ENCODE measurements around the gene LONP2. TPM values are rescaled to one million over a fixed set of nuclear protein-coding genes. Genes with fewer than 3 reads are reported as not detected.

The LONP2 gene
- polyA plus RNA-seq, 2 of the 4 experiments (the other 2 are of a cell fraction): 27.8 to 51.3 TPM

DNA sequence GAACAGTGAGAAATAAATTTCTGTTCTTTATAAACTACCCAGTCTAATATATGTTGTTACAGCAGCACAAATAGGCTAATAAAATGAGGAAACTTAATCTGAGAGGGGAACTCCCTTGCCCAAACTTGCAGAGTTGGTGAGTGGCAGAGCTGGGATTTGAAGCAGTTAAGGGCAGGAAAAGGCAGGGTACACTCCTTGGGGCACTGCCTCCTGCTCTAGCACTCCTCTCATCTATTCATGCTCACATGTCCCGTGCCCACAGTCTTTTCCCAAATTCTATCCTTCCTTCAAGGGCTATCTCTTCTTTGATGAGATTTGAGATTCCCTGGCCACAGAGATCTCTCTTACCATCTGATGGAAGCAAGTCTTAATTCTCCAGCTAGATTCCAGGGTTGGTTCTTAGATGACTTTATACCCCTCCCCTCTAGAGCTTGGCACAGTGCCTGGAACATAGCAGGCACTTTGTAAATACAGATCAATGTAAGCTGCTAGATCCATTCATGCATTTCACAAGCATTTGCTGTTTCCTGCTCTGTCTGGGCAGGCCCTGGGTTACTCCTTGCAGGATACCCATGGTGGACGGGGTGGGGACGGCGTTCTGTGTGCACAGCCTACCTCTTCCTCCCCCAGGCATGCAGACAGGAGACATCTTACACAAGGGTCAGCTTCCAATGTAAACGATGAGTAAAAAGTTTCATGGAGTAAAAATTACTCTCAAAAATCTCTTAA is 49.1 kb upstream of the LONP2 start:
- DNase-seq (ENCODE audit: low read depth in 1 of 2, low spot score in 1 of 2) (peak in 1 of 2 experiments; percentile 54), FAIRE-seq (no peak), ATAC-seq (peak in 1 of 2 experiments; percentile 88; a peak in 3 of 6 replicates)
- Histone ChIP-seq H3K4me2 (peak overlapping the region; percentile 34; the same call in 2 of the 3 replicates), H3K9me3 (no peaks in the 10 kb centered on the region), H3K4me3 (no peak overlapping the region), H3K27ac (peak overlapping the region; percentile 47 to 58; a peak in 3 of 6 replicates), H3K4me1 (peaks cover 14% of the 10 kb centered on the region)
- CTCF ChIA-PET: interaction anchor here (1.2 kb wide), 1 partner anchor 20 kb away, joined by 3 read pairs; no protein-coding TSS in a partner anchor
- WGBS (ENCODE audit: missing lambda C conversion rate): 16% methylated on average over 5 of the region's 5 CpGs
- TF ChIP-seq JUN (IDR thresholded peaks at IDR 0.05) (no peak), KDM1A (IDR thresholded peaks at IDR 0.05; ENCODE audit: low read depth) (no peak), RAD21 (conservative IDR thresholded peaks at IDR 0.05 in 1 of 2, IDR thresholded peaks at IDR 0.05 in 1 of 2) (no peak), CHD2 (IDR thresholded peaks at IDR 0.05; ENCODE audit: low read length, partially characterized antibody) (no peak), CHD4 (IDR thresholded peaks at IDR 0.05; ENCODE audit: borderline replicate concordance) (no peak), CEBPB (IDR thresholded peaks at IDR 0.05) (no peak), RCOR1 (IDR thresholded peaks at IDR 0.05; ENCODE audit: low read depth, low read length) (no peak)
- POLR2A ChIA-PET: interaction anchor here (0.7 kb wide), 1 partner anchor 25 kb away, joined by 3 read pairs; no protein-coding TSS in a partner anchor

DNA sequence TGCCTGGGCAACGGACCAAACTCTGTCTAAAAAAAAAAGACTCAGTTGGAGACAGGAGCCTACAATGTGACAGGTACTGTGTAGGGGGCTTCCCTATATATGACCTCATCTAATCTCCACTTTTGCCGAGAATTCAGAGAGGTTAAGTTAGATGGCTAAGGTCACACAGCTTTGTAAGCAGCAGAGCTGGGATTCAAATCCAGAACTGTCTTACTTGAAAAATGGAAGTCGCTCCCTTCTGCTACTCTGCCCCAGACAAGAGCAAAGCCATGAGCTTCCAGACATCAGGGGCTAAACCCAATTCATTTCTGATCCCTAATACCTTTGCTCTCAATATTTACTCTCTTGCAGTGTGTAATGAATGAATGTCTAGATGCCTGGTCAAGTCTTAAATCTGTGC is 46.8 kb upstream of the LONP2 start:
- POLR2A ChIA-PET: no interaction called here
- ATAC-seq (no peak), FAIRE-seq (no peak), DNase-seq (ENCODE audit: low read depth in 1 of 2, low spot score in 1 of 2) (no peak)
- no peak overlapping the region for H3K4me3 ChIP-seq
- peaks cover 14% of the 10 kb centered on the region for H3K4me1 ChIP-seq
- 84% methylated on average over 3 of the region's 3 CpGs for WGBS (ENCODE audit: missing lambda C conversion rate)
- no peak for TF ChIP-seq RFX5 (IDR thresholded peaks at IDR 0.05)
- TF ChIP-seq HEYL (CRISPR knock-in tag; IDR thresholded peaks at IDR 0.05): no peak
- TF ChIP-seq, protein P1, sequence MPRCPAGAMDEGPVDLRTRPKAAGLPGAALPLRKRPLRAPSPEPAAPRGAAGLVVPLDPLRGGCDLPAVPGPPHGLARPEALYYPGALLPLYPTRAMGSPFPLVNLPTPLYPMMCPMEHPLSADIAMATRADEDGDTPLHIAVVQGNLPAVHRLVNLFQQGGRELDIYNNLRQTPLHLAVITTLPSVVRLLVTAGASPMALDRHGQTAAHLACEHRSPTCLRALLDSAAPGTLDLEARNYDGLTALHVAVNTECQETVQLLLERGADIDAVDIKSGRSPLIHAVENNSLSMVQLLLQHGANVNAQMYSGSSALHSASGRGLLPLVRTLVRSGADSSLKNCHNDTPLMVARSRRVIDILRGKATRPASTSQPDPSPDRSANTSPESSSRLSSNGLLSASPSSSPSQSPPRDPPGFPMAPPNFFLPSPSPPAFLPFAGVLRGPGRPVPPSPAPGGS (IDR thresholded peaks at IDR 0.05): no peak
- no peaks in the 10 kb centered on the region for H3K9me3 ChIP-seq
- H3K27ac ChIP-seq: no peak overlapping the region
- no peak overlapping the region for H3K4me2 ChIP-seq
- CTCF ChIA-PET: no interaction called here

DNA sequence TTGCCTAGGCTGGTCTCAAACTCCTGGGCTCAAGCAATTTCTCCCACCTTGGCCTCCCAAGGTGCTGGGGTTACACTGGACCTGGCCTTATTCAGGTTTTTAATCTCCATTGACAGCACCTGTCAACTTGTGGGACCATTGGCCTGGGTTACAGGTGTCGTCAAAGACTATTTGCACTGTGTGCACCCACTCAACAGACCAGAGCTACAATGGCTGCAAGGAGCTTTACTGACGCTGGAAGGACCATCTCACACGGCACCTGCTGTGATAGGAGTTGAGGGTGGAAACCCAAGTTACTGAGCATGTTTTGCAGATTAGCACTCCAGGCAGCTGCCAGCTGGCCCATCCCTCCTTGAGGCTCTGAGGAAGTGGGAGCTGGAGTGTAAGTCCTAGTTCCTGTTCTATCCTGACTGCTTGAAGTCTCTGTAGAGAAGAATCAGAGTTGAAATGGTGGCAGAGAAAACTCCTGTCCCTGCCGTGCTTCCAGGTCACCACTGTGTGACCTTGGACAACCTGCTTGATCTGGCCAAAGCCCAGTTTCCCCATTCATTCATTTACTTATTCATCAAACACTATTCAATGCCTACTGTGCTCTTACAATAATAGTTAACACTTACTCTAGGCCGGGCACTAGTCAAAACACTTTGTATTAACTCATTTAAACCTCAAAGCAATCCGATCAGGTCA is 42.4 kb upstream of the LONP2 start:
- DNase-seq (ENCODE audit: low read depth in 1 of 2, low spot score in 1 of 2) (no peak), ATAC-seq (no peak), FAIRE-seq (no peak)
- Histone ChIP-seq H3K27ac (no peak overlapping the region; a peak in 1 of 6 replicates), H3K4me3 (no peak overlapping the region), H3K4me1 (peaks cover 28% of the 10 kb centered on the region), H3K4me2 (no peak overlapping the region), H3K9me3 (no peaks in the 10 kb centered on the region)
- POLR2A ChIA-PET: no interaction called here
- WGBS (ENCODE audit: missing lambda C conversion rate): 82% methylated on average over 6 of the region's 6 CpGs
- CTCF ChIA-PET: interaction anchor here (0.7 to 0.9 kb wide), 2 partner anchors 17 to 1061 kb away, joined by 3 read pairs; no protein-coding TSS in a partner anchor
- no peak for TF ChIP-seq HOXB13 (CRISPR knock-in tag; IDR thresholded peaks at IDR 0.05; ENCODE audit: low read depth)
- TF ChIP-seq, protein P2, sequence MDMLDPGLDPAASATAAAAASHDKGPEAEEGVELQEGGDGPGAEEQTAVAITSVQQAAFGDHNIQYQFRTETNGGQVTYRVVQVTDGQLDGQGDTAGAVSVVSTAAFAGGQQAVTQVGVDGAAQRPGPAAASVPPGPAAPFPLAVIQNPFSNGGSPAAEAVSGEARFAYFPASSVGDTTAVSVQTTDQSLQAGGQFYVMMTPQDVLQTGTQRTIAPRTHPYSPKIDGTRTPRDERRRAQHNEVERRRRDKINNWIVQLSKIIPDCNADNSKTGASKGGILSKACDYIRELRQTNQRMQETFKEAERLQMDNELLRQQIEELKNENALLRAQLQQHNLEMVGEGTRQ (IDR thresholded peaks at IDR 0.05): no peak
- TF ChIP-seq HEYL (CRISPR knock-in tag; IDR thresholded peaks at IDR 0.05): no peak

DNA sequence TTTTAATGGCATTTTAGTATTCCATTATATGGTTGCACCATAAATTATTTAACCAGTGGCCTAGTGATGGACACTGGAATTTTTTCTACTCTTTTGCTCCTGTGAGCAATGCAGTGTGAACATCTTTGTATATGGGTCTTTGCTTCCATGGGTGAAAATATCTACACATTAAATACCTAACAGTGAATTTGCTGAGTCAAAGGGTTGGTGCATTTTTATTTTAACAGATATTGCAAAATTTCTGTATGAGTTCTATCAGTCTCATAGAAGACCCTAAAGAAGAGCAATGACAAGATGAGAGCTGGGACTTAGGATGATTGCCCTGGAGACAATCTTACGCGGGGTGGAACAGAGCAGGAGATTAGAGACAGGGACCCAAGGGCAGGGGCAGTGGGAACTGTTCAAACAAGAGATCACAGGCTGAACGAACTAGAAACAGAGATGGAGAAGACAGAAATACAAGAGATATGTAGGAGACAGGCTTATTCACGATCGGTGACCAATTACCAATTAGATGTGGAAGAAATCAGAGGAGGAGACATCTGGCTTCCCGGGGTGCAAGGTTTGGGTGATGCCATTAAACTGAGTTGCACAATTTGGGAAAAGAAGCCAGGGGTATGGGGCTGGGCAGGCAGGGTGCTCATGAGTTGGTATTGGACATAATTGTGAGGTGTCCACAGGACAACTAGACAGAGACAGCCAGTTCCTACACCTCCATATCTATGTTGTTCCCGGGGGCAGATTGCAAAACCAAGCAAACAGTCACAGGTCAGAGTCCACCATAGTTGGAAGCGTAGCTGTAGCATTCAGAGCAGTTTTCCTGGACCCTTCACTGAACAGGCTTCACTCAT is 39.9 kb upstream of the LONP2 start:
- Histone ChIP-seq H3K27ac (peak overlapping the region; percentile 64 to 65), H3K9me3 (no peaks in the 10 kb centered on the region), H3K4me1 (peaks cover 32% of the 10 kb centered on the region), H3K4me3 (no peak overlapping the region), H3K4me2 (peak overlapping the region; percentile 69)
- peak in 1 of 2 experiments; percentile 44 for DNase-seq (ENCODE audit: low read depth in 1 of 2, low spot score in 1 of 2)
- 0 out of 2 replicates have a peak, but pooled peaks have one; percentile 31 for TF ChIP-seq EHMT2 (IDR thresholded peaks at IDR 0.05; ENCODE audit: low read depth)
- no peak for TF ChIP-seq POLR2A (IDR thresholded peaks at IDR 0.05; ENCODE audit: low read length)
- peak; percentile 71 to 84; a peak in 3 of 4 replicates for TF ChIP-seq CEBPB (IDR thresholded peaks at IDR 0.05)
- TF ChIP-seq, protein P1 (IDR thresholded peaks at IDR 0.05): no peak
- TF ChIP-seq KDM5A (IDR thresholded peaks at IDR 0.05): no peak
- TF ChIP-seq, protein P3, sequence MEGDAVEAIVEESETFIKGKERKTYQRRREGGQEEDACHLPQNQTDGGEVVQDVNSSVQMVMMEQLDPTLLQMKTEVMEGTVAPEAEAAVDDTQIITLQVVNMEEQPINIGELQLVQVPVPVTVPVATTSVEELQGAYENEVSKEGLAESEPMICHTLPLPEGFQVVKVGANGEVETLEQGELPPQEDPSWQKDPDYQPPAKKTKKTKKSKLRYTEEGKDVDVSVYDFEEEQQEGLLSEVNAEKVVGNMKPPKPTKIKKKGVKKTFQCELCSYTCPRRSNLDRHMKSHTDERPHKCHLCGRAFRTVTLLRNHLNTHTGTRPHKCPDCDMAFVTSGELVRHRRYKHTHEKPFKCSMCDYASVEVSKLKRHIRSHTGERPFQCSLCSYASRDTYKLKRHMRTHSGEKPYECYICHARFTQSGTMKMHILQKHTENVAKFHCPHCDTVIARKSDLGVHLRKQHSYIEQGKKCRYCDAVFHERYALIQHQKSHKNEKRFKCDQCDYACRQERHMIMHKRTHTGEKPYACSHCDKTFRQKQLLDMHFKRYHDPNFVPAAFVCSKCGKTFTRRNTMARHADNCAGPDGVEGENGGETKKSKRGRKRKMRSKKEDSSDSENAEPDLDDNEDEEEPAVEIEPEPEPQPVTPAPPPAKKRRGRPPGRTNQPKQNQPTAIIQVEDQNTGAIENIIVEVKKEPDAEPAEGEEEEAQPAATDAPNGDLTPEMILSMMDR (IDR thresholded peaks at IDR 0.05): no peak
- TF ChIP-seq, protein P4, sequence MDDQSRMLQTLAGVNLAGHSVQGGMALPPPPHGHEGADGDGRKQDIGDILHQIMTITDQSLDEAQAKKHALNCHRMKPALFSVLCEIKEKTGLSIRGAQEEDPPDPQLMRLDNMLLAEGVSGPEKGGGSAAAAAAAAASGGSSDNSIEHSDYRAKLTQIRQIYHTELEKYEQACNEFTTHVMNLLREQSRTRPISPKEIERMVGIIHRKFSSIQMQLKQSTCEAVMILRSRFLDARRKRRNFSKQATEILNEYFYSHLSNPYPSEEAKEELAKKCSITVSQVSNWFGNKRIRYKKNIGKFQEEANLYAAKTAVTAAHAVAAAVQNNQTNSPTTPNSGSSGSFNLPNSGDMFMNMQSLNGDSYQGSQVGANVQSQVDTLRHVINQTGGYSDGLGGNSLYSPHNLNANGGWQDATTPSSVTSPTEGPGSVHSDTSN (IDR thresholded peaks at IDR 0.05): no peak
- TF ChIP-seq KDM1A (IDR thresholded peaks at IDR 0.05; ENCODE audit: low read depth): no peak
- no peak for TF ChIP-seq BHLHE40 (IDR thresholded peaks at IDR 0.05; ENCODE audit: low read depth, low read length)
- TF ChIP-seq MAFK (IDR thresholded peaks at IDR 0.05; ENCODE audit: partially characterized antibody): peak; percentile 32
- POLR2A ChIA-PET: no interaction called here
- no peak for FAIRE-seq
- CTCF ChIA-PET: no interaction called here
- WGBS (ENCODE audit: missing lambda C conversion rate): 59% methylated on average over 8 of the region's 8 CpGs
- peak; percentile 85 to 86; a peak in 5 of 6 replicates for ATAC-seq
